ENCODE data around the gene FGD2. TPM values are rescaled to one million over a fixed set of nuclear protein-coding genes. Genes with fewer than 3 reads are reported as not detected.
A peak's percentile ranks its signal among the peaks of the same experiment; 100 is the strongest.

Gene FGD2, protein sequence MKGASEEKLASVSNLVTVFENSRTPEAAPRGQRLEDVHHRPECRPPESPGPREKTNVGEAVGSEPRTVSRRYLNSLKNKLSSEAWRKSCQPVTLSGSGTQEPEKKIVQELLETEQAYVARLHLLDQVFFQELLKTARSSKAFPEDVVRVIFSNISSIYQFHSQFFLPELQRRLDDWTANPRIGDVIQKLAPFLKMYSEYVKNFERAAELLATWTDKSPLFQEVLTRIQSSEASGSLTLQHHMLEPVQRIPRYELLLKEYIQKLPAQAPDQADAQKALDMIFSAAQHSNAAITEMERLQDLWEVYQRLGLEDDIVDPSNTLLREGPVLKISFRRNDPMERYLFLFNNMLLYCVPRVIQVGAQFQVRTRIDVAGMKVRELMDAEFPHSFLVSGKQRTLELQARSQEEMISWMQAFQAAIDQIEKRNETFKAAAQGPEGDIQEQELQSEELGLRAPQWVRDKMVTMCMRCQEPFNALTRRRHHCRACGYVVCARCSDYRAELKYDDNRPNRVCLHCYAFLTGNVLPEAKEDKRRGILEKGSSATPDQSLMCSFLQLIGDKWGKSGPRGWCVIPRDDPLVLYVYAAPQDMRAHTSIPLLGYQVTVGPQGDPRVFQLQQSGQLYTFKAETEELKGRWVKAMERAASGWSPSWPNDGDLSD
- under 1 TPM; 0.25 to 0.48 TPM for total RNA-seq

DNA sequence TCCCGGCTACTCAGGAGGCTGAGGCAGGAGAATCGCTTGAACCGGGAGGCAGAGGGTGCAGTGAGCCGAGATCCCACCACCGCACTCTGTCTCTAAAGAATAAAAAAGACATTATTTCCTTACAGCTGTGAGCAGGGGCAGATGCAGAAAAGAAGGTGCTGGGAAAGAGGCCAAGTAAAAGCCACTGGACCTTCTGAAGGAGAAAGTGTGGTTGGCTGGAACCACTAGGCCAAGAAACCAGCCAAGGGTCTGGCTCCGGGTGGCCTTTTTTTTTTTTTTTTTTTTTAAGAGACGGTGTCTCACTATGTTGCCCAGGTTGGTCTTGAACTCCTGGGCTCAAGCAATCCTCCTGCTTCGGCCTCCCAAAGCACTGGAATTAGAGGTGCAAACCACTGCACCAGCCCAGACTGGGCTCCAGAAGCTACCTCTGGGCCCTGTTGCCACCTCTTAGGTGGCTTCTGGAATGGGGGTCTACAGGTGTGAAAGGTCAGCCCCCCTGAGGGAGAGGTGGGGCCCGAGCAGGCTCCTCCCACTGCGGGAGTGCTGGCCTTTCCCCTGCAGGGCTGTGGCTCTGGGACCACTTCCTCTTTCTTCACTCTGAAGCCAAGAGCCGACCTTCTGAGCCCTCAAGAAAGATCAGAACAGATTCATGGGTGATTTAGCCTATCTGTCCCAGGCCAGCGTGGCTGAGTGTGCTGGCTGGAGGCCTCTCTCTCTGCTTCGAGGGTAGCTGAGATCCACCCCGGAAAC is at the start of gene FGD2:
TSS of gene FGD2 (plus strand) at position 595 of the 750 bp plus-strand sequence. CDS start 163 bp downstream, outside the sequence.
- peaks cover 10% of the 10 kb centered on the region for H3K4me1 Mint-ChIP-seq (ENCODE audit: low read depth)
- no peak within 1 kb of the TSS for H3K4me3 Mint-ChIP-seq
- H3K36me3 Mint-ChIP-seq (ENCODE audit: low read depth), result no peaks in the 10 kb centered on the region
- CTCF ChIA-PET, result interaction anchor here (3.2 kb wide), 1 partner anchor 14 kb away, joined by 35 read pairs; no protein-coding TSS in a partner anchor
- H3K27me3 Mint-ChIP-seq (ENCODE audit: low read depth), result no peaks in the 10 kb centered on the region
- no peak for DNase-seq
- peak within 1 kb of the TSS; percentile 54 for H3K27ac Mint-ChIP-seq
- intact Hi-C loops (cut with micrococcal nuclease), result no loop called here
- H3K9me3 Mint-ChIP-seq, result no peaks in the 10 kb centered on the region

DNA sequence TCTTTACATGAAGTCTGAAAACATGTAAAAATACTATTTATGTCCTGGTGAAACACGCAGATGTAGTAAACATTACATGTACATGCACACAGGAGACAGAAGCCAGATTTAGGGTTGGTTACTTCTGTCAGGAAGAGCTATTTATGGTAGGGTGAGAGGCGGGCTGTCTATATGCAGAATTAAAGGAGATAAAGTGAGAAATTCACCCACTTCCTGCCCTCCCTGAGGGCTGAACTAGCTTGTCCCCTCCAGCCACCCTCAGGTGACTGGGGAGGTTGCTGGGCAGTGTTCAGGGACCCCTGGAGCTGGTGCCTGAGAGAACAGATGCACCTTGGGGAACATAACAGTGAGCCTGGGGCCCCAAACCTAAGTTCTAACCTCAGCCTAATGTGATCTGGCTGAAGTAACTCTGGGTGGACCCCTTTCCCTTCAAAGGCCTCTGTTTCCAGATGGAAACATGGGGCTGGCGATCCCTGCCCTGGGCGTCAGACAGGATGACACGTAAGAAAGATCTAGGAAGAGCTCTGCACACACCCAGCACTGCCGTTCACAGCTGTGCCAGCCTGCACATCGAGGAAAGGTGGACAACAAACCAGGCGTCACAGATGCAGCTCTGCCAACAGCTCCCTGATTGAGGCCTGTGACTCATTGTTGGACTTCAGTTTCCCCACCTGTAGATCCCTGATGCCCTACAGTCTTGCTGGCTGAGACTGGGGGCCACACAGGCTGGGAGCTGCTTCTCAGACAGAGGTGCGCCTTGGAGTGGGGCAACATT is 49.6 kb upstream of the FGD2 start:
- no peaks in the 10 kb centered on the region for H3K36me3 Mint-ChIP-seq (ENCODE audit: low read depth)
- CTCF ChIA-PET, result interaction anchor here (0.8 kb wide), 1 partner anchor 62 kb away, joined by 4 read pairs; no protein-coding TSS in a partner anchor
- H3K4me1 Mint-ChIP-seq (ENCODE audit: low read depth), result peaks cover 26% of the 10 kb centered on the region
- DNase-seq, result no peak
- H3K27me3 Mint-ChIP-seq (ENCODE audit: low read depth), result no peaks in the 10 kb centered on the region
- no peak overlapping the region for H3K4me3 Mint-ChIP-seq
- no peak overlapping the region for H3K27ac Mint-ChIP-seq
- intact Hi-C loops (cut with micrococcal nuclease), result no loop called here
- H3K9me3 Mint-ChIP-seq, result no peaks in the 10 kb centered on the region

DNA sequence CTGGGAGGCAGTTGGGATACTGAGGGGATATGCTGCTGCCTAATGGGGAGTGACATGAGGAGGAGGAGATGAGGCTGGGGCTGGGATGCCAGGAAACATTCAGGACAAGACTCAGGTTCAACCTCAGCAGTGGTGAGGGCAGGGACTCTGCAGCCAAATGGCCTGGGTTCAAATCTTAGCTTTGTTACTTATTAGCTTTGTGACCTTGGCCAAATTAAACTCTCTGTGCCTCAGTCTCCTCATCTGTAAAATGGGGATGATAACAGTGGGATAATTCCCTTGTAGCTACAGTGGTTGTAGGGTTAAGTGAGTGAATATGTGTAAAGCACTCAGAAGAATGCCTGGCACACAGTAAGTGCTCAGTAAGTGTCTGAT is 49.0 kb upstream of the FGD2 start:
- Mint-ChIP-seq H3K27ac (no peak overlapping the region), H3K9me3 (no peaks in the 10 kb centered on the region), H3K4me3 (no peak overlapping the region), H3K27me3 (ENCODE audit: low read depth) (no peaks in the 10 kb centered on the region), H3K4me1 (ENCODE audit: low read depth) (peaks cover 26% of the 10 kb centered on the region), H3K36me3 (ENCODE audit: low read depth) (no peaks in the 10 kb centered on the region)
- intact Hi-C loops (cut with micrococcal nuclease), result no loop called here
- CTCF ChIA-PET, result interaction anchor here (0.8 to 1.1 kb wide), 2 partner anchors 9 to 61 kb away, joined by 3 to 4 read pairs; no protein-coding TSS in a partner anchor
- DNase-seq, result no peak

DNA sequence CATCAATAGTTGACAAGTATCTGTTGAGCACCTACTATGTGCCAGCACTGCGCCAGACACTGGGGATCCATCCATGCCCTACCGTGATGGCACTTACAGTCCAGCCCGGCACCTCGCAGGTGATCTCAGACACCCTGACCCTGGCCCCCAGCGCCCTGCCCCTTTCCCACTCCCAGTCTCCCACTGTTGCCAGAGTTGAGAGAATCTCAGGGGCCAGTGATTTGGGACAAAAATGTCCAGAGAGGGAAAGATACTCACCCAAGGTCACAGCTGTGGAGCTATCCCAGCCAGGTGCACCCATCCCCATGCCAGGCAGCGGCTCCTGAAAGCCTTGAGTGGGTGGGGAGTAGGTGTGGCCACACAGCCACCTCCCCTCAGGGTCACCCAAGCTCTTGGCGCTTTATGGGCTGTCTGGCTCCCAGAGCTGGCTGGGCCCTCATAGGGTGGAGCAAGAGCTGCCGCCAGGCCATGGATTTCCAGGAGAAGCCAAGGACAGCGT is 47.6 kb upstream of the FGD2 start:
- intact Hi-C loops (cut with micrococcal nuclease), result no loop called here
- CTCF ChIA-PET, result interaction anchor here (1.1 kb wide), 1 partner anchor 11 kb away, joined by 3 read pairs; no protein-coding TSS in a partner anchor
- DNase-seq, result no peak
- no peak overlapping the region for H3K27ac Mint-ChIP-seq
- no peaks in the 10 kb centered on the region for H3K36me3 Mint-ChIP-seq (ENCODE audit: low read depth)
- H3K9me3 Mint-ChIP-seq, result no peaks in the 10 kb centered on the region
- no peak overlapping the region for H3K4me3 Mint-ChIP-seq
- peaks cover 32% of the 10 kb centered on the region for H3K4me1 Mint-ChIP-seq (ENCODE audit: low read depth)
- no peaks in the 10 kb centered on the region for H3K27me3 Mint-ChIP-seq (ENCODE audit: low read depth)

DNA sequence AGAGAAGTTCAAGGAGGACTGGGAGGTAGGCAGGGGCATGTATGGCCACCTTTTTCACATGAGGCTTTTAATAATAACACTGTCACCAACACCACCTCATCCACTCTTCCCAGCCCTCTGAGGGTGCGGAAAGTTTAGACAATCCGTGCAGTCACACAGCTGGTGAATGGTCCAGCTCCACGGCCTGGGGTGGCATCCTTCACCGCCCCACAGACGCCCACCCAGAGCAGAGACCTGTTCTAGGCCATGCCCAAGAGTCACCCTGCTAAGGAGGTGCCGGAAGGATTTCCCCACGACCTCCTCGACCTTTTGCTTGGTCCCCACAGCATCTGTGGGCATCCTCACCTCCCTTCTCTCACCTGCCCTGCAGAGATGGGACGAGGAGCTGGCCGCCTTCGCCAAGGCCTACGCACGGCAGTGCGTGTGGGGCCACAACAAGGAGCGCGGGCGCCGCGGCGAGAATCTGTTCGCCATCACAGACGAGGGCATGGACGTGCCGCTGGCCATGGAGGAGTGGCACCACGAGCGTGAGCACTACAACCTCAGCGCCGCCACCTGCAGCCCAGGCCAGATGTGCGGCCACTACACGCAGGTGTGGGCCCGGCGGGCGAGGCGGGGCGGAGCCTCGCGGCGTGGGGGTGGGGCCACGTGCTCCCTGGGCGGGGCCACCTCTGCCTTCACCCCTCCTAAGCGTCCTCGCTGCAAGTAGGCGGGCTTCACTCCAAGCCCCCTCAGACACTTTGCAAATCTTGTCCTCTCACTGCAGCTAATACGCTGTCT is 46.5 kb upstream of the FGD2 start:
- intact Hi-C loops (cut with micrococcal nuclease), result no loop called here
- Mint-ChIP-seq H3K4me1 (ENCODE audit: low read depth) (peaks cover 42% of the 10 kb centered on the region), H3K27ac (no peak overlapping the region), H3K4me3 (no peak overlapping the region), H3K9me3 (no peaks in the 10 kb centered on the region), H3K27me3 (ENCODE audit: low read depth) (no peaks in the 10 kb centered on the region), H3K36me3 (ENCODE audit: low read depth) (no peaks in the 10 kb centered on the region)
- no peak for DNase-seq
- CTCF ChIA-PET, result no interaction called here

DNA sequence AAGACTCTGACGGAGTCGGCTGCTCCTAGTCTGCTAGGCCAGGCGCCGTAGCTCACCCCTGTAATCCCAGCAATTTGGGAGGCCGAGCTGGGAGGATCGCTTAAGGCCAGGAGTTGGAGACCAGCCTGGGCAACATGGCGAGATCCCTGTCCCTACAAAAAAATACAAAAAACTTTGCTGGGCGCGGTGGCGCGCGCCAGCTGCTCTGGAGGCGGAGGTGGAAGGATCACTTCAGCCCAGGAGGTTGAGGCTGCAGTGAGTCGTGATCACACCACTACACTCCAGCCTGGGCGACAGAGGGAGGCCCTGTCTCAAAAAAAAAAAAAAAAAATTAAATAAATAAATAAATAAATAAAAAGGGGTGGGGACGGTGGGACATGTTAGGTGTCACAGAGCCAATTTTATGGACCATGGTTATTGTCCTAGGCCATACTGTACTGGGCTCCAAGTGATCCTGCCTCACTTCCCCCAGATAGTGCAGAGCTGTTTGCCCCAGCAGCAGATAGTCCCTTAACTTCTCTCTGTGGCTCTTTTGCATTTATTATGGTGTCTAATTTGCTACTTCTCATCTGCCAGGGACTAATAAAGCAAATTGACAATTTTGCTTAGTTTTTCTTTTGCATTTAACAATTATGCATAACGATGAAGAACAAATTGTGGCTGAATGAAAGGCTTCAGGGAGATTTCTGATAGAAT is 45.8 kb upstream of the FGD2 start:
- Mint-ChIP-seq H3K36me3 (ENCODE audit: low read depth) (no peaks in the 10 kb centered on the region), H3K4me1 (ENCODE audit: low read depth) (peaks cover 42% of the 10 kb centered on the region), H3K27me3 (ENCODE audit: low read depth) (no peaks in the 10 kb centered on the region), H3K9me3 (no peaks in the 10 kb centered on the region), H3K4me3 (no peak overlapping the region), H3K27ac (no peak overlapping the region)
- intact Hi-C loops (cut with micrococcal nuclease), result loop anchor here (5.0 kb wide), 1 partner anchor 47 kb away; no protein-coding TSS in a partner anchor
- DNase-seq, result no peak
- CTCF ChIA-PET, result no interaction called here

DNA sequence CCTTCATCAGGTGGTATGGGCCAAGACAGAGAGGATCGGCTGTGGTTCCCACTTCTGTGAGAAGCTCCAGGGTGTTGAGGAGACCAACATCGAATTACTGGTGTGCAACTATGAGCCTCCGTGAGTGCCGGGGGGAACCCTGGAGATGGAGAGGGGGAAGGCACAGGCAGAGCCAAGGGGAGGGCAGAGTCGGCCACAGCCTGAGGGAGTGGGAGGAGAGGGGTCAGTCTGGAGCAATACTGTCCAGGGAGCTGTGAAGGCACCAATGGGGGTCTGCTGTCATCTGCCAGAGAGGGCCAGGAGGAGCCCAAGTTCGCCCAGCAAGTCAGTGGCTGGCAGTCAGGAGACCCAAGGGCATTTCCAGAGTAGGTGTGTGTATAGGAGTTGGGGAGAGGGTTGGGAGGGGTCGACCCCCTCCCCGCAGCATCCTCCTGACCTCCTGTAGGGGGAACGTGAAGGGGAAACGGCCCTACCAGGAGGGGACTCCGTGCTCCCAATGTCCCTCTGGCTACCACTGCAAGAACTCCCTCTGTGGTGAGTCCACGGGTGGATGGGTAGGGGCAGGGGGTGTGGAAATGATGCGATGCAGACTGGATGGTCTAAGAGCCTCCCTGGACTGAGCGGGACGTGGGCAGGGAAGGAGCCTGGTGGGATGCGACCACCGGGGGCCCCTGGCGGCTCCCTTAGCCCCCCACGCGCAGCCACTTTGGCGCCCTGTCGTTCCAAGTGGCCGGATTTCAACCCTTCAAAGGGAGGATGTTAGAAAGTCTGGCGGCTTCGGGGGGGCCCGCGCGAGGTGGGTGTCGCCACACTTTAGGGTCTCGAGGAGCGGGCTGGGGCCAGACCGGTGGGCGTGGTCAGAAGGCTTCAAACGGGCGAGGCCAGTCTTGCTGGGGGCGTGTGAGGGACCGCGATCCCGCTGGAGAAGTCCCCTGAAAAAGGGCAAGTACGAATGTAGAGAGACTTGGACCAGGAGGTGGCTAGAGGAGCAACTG is 43.7 kb upstream of the FGD2 start:
- peaks cover 30% of the 10 kb centered on the region for H3K4me1 Mint-ChIP-seq (ENCODE audit: low read depth)

DNA sequence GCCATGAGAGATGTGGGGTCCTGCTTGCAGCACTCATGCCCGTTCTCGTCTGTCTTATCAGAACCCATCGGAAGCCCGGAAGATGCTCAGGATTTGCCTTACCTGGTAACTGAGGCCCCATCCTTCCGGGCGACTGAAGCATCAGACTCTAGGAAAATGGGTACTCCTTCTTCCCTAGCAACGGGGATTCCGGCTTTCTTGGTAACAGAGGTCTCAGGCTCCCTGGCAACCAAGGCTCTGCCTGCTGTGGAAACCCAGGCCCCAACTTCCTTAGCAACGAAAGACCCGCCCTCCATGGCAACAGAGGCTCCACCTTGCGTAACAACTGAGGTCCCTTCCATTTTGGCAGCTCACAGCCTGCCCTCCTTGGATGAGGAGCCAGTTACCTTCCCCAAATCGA is 42.6 kb upstream of the FGD2 start:
- peaks cover 4% of the 10 kb centered on the region for H3K36me3 Mint-ChIP-seq (ENCODE audit: low read depth)
- no peaks in the 10 kb centered on the region for H3K9me3 Mint-ChIP-seq
- H3K27ac Mint-ChIP-seq, result peak overlapping the region; percentile 39
- H3K27me3 Mint-ChIP-seq (ENCODE audit: low read depth), result no peaks in the 10 kb centered on the region
- intact Hi-C loops (cut with micrococcal nuclease), result loop anchor here (5.0 kb wide), 1 partner anchor 51 kb away; no protein-coding TSS in a partner anchor
- peak; percentile 90 for DNase-seq
- H3K4me3 Mint-ChIP-seq, result peak overlapping the region; percentile 9
- CTCF ChIA-PET, result interaction anchor here (0.5 to 1.2 kb wide), 3 partner anchors 55 to 78 kb away, joined by 3 to 4 read pairs (median 3); no protein-coding TSS in a partner anchor
- peaks cover 30% of the 10 kb centered on the region for H3K4me1 Mint-ChIP-seq (ENCODE audit: low read depth)

More for the DNA sequence above, 43.7 kb upstream of the FGD2 start:
- H3K36me3 Mint-ChIP-seq (ENCODE audit: low read depth), result peaks cover 1% of the 10 kb centered on the region
- no peak overlapping the region for H3K27ac Mint-ChIP-seq
- CTCF ChIA-PET, result interaction anchor here (1.2 kb wide), 2 partner anchors 56 to 77 kb away, joined by 3 to 4 read pairs; no protein-coding TSS in a partner anchor
- no peaks in the 10 kb centered on the region for H3K9me3 Mint-ChIP-seq
- intact Hi-C loops (cut with micrococcal nuclease), result loop anchor here (5.0 kb wide), 1 partner anchor 49 kb away; no protein-coding TSS in a partner anchor
- no peak for DNase-seq
- no peak overlapping the region for H3K4me3 Mint-ChIP-seq
- no peaks in the 10 kb centered on the region for H3K27me3 Mint-ChIP-seq (ENCODE audit: low read depth)

DNA sequence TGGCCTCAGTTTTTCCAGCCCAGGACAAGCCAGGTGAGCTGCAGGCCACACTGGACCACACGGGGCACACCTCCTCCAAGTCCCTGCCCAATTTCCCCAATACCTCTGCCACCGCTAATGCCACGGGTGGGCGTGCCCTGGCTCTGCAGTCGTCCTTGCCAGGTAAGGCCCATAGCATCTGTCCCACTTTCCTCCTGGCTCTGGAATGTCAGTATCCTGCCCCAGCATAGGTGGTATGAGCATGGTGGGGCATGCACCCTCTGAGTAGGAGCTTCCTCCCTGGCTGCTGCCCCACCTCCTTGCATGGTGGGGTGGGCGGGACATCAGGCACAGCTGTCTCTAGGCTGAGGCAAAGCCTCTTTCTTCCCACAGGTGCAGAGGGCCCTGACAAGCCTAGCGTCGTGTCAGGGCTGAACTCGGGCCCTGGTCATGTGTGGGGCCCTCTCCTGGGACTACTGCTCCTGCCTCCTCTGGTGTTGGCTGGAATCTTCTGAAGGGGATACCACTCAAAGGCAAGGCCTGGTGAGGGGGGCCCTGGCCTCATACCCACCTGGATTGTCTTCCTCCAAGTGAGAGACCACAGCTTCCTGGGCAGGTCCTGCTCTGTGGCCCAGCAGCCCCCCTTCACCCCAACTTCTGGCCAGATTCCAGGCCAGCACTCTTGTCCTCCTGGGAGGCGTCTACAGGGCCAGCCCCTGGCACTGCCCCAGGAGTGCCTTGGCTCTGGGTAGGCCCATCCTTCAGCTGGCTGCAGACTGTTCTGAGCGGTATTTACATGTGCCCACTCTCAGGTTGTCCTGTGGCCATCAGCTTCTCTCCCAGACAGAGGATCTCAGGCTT is 41.8 kb upstream of the FGD2 start:
- H3K27ac Mint-ChIP-seq, result peak overlapping the region; percentile 39
- CTCF ChIA-PET, result interaction anchor here (0.5 to 1.8 kb wide), 3 partner anchors 55 to 79 kb away, joined by 3 to 5 read pairs (median 3); no protein-coding TSS in a partner anchor
- H3K4me3 Mint-ChIP-seq, result no peak overlapping the region
- H3K4me1 Mint-ChIP-seq (ENCODE audit: low read depth), result peaks cover 30% of the 10 kb centered on the region
- H3K27me3 Mint-ChIP-seq (ENCODE audit: low read depth), result no peaks in the 10 kb centered on the region
- no peaks in the 10 kb centered on the region for H3K9me3 Mint-ChIP-seq
- H3K36me3 Mint-ChIP-seq (ENCODE audit: low read depth), result peaks cover 7% of the 10 kb centered on the region
- intact Hi-C loops (cut with micrococcal nuclease), result loop anchor here (5.0 kb wide), 1 partner anchor 51 kb away; no protein-coding TSS in a partner anchor
- DNase-seq, result no peak
